ENCODE data around the gene ZNF326. TPM values are rescaled to one million over a fixed set of nuclear protein-coding genes. Genes with fewer than 3 reads are reported as not detected.

Gene ZNF326, protein sequence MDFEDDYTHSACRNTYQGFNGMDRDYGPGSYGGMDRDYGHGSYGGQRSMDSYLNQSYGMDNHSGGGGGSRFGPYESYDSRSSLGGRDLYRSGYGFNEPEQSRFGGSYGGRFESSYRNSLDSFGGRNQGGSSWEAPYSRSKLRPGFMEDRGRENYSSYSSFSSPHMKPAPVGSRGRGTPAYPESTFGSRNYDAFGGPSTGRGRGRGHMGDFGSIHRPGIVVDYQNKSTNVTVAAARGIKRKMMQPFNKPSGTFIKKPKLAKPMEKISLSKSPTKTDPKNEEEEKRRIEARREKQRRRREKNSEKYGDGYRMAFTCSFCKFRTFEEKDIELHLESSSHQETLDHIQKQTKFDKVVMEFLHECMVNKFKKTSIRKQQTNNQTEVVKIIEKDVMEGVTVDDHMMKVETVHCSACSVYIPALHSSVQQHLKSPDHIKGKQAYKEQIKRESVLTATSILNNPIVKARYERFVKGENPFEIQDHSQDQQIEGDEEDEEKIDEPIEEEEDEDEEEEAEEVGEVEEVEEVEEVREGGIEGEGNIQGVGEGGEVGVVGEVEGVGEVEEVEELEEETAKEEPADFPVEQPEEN
- 10 to 100 TPM; 14.7 to 19.8 (median 17.2) TPM for total RNA-seq (2021; fragmentation: NEBNext Ultra II Directional; extraction: Animal tissue kit (Norgen Biotek cat#: 25700))
- long read RNA-seq, partial matches to known transcripts, result 16 of 26 reads
- long read RNA-seq, other reads (novel, unspliced or antisense), result 6 of 26 reads

DNA sequence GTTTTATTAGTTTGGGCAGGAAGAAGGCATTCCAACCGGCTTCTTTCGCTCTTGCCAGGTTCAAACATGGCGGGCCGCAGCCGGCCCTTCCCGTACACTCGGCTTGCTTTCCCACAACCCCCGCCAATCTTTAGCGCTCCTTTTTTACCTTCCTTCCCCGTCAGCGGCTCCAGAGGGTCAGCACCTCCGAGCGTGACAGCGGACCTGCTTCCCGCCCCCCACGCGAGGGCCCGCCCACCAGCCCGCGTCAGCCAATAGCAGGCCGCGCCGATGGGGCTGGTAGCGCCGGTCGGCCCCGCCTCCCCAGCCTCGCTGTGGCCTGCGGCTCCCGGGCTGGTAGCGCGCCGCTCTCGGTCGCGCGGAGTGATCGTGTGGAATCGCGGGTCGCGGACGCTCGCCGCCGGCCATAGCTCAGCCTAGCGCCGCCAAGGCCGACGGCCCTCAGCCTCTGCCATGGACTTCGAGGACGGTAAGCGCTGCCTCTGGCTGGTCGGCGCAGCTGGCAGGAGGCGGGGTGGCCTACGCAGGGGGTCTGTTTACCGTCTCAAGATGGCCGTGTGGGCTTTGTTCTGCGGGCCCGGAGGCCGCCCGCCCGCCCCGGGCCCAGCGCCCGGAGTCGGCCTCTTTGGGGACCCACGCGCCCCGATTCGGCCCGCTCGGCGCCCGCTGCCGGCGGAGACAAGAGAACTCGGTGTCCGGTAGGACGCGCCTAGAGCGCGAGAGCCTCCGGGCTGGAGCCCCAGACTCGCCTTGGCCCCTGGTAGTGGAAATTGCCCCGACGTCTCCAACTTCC is at the start of gene ZNF326:
Gene ZNF326 (plus strand): TSS at position 306 of the 793 bp plus-strand sequence. CDS start 148 bp downstream, at position 454.
- peak within 1 kb of the TSS; percentile 93 for H3K4me3 Mint-ChIP-seq
- DNase-seq, result peak; percentile 97
- no peaks in the 10 kb centered on the region for H3K9me3 Mint-ChIP-seq
- TF ChIP-seq, protein P1, sequence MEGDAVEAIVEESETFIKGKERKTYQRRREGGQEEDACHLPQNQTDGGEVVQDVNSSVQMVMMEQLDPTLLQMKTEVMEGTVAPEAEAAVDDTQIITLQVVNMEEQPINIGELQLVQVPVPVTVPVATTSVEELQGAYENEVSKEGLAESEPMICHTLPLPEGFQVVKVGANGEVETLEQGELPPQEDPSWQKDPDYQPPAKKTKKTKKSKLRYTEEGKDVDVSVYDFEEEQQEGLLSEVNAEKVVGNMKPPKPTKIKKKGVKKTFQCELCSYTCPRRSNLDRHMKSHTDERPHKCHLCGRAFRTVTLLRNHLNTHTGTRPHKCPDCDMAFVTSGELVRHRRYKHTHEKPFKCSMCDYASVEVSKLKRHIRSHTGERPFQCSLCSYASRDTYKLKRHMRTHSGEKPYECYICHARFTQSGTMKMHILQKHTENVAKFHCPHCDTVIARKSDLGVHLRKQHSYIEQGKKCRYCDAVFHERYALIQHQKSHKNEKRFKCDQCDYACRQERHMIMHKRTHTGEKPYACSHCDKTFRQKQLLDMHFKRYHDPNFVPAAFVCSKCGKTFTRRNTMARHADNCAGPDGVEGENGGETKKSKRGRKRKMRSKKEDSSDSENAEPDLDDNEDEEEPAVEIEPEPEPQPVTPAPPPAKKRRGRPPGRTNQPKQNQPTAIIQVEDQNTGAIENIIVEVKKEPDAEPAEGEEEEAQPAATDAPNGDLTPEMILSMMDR (IDR thresholded peaks at IDR 0.05), result peak; percentile 29; the same call in 1 of the 2 replicates
- no peaks in the 10 kb centered on the region; the same call in 1 of the 2 replicates for H3K27me3 Mint-ChIP-seq (ENCODE audit: insufficient read depth)
- H3K27ac Mint-ChIP-seq, result peak within 1 kb of the TSS; percentile 94
- H3K36me3 Mint-ChIP-seq (ENCODE audit: low read depth), result peaks cover 17% of the 10 kb centered on the region
- peaks cover 61% of the 10 kb centered on the region for H3K4me1 Mint-ChIP-seq (ENCODE audit: low read depth)

DNA sequence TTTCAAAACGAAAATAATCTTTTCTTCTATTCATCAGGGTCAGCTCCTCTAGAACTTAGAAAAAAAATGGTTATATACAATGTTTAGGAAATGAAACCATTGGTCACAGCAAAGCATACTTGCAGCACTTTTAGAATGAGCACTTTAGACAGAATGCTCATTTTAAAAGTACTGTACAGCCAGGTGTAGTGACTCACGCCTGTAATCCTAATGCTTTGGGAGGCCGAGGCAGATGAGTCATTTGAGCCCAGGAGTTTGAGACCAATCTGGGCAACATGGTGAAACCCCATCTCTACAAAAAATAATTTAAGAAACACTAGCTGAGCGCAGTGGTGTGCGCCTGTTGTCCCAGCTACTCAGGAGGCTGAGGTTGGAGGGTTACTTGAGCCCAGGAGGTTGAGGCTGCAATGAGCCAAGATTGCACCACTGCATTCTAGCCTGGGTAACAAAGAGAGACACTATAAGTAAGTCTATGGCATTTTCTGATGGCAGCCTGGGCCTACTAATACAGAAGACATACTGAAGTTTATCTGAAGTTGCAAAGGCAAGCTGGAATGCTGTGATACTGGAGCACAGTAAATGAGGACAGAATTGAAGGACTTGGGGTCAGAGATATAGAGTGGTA is 48.9 kb upstream of the ZNF326 start:
- Mint-ChIP-seq H3K36me3 (ENCODE audit: low read depth) (no peaks in the 10 kb centered on the region), H3K9me3 (no peaks in the 10 kb centered on the region), H3K27me3 (ENCODE audit: insufficient read depth) (no peaks in the 10 kb centered on the region; the same call in 1 of the 2 replicates), H3K4me1 (ENCODE audit: low read depth) (peaks cover 51% of the 10 kb centered on the region), H3K27ac (peak overlapping the region; percentile 55), H3K4me3 (no peak overlapping the region)
- DNase-seq, result peak; percentile 35
- TF ChIP-seq, protein P1 (IDR thresholded peaks at IDR 0.05), result no peak

DNA sequence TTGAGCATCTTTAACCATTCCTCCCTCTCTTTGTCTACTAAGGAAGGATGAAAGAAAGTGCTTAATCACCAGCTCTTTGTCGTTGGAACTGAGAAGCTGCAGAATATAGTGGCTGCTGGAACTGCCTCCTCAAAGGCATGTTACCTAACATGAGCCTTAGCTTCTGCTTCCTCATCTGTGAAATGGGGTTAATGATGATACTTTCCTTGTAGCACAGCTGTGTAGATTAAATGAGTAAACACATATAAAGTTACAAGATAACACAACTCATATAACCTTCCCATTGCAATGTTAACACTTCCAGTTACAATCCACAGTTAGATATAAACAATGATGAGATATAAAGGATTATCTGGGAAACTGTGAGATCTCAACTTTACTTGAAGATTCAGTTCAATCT is 48.4 kb upstream of the ZNF326 start:
- Mint-ChIP-seq H3K27ac (0 out of 2 replicates have a peak overlapping the region, but pooled peaks have one; percentile 55), H3K36me3 (ENCODE audit: low read depth) (no peaks in the 10 kb centered on the region), H3K4me3 (no peak overlapping the region), H3K4me1 (ENCODE audit: low read depth) (peaks cover 55% of the 10 kb centered on the region), H3K9me3 (no peaks in the 10 kb centered on the region), H3K27me3 (ENCODE audit: insufficient read depth) (no peaks in the 10 kb centered on the region; the same call in 1 of the 2 replicates)
- DNase-seq, result no peak
- TF ChIP-seq, protein P1 (IDR thresholded peaks at IDR 0.05), result no peak

DNA sequence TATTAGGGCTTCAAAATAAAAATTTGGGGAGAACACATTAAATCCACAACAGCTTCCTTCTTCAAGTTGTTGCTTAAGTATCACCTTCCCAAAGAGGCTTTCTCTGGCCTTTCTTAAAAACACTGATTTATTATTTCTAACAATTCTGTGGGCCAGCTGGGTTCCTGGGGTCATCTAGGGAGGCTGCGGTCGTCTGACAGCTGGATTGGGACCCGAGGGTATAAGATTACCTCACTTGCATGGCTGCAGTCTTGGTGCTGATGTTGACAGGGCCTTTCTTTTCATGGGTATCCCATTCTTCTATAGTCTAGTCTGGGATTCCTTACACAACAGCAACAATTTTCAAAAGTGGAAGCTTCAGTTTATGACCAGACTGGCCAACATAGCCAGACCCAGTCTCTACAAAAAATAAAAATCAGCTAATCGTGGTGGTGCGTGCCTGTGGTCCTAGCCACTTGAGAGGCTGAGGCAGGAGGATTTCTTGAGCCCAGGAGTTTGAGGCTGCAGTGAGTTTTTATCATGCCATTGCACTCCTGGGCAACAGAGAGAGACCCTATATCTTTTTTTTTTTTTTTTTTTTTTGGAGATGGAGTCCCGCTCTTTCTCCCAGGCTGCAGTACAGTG is 46.1 kb upstream of the ZNF326 start:
- TF ChIP-seq, protein P1 (IDR thresholded peaks at IDR 0.05), result no peak
- DNase-seq, result no peak
- Mint-ChIP-seq H3K9me3 (no peaks in the 10 kb centered on the region), H3K4me3 (no peak overlapping the region), H3K36me3 (ENCODE audit: low read depth) (no peaks in the 10 kb centered on the region), H3K27me3 (ENCODE audit: insufficient read depth) (no peaks in the 10 kb centered on the region; the same call in 1 of the 2 replicates), H3K27ac (no peak overlapping the region), H3K4me1 (ENCODE audit: low read depth) (peaks cover 59% of the 10 kb centered on the region)

Data from HFFc6 (cell line).